GM12878 (cell line): ENCODE data around the gene OR5AC2. TPM values are rescaled to one million over a fixed set of nuclear protein-coding genes. Genes with fewer than 3 reads are reported as not detected.

Experiments used
- polyA plus RNA-seq, 11 experiments: library from polyadenylated mRNA; depleted of rRNA in 4 of 11; unstranded in 6 of 11; stranded (reverse) in 5 of 11; fragments of >200 nt; fragmentation: Nextera tagmentation in 4 of 11; fragmentation: Illumina TruSeq in 1 of 11; extraction: Ambion mirVana in 4 of 11; extraction: Trizol in 1 of 11; gene quantifications; 1 replicate in 1 of 11; 2 replicates in 10 of 11; pipeline versions ENCODE4 v1.2.1 to v1.2.3, GENCODE V29; 2011 to 2016; ENCODE audit warnings: inconsistent platforms in 2 of 11, missing spikeins in 2 of 11, low read depth in 1 of 11
- total RNA-seq, 4 experiments: library from RNA; depleted of rRNA in 3 of 4; stranded (reverse); fragments of >200 nt in 3 of 4; fragmentation: Illumina TruSeq in 1 of 4; extraction: Trizol in 1 of 4; gene quantifications; 2 replicates each; pipeline versions ENCODE4 v1.2.1 to v1.2.3, GENCODE V29; 2013 to 2021

The OR5AC2 gene
- total and polyA plus RNA-seq, 10 of the 15 experiments (the other 5 are each of a cell fraction or from before 2014, with no cell fraction given), result not detected

Other genes with a start within 250 kb of the OR5AC2 start
- gene RIOX2, start 114.7 kb upstream of the OR5AC2 start, total RNA-seq (2014; rRNA removed), result 42.1 and 43.9 TPM in 2 replicates
- gene RIOX2, start 114.7 kb upstream of the OR5AC2 start, total RNA-seq (2014; rRNA removed; fragmentation: Illumina TruSeq; extraction: Trizol), result 45.7 and 48.9 TPM in 2 replicates
- gene RIOX2, start 114.7 kb upstream of the OR5AC2 start, total RNA-seq (2021), result 32.8 and 35.0 TPM in 2 replicates
- 24.1 and 30.9 TPM in 2 replicates for gene RIOX2, start 114.7 kb upstream of the OR5AC2 start, polyA plus RNA-seq (2011; rRNA removed)
- 42.3 and 48.4 TPM in 2 replicates for gene RIOX2, start 114.7 kb upstream of the OR5AC2 start, polyA plus RNA-seq (2014; fragmentation: Illumina TruSeq; extraction: Trizol)
- gene RIOX2, start 114.7 kb upstream of the OR5AC2 start, polyA plus RNA-seq (2014; fragmentation: Nextera tagmentation; extraction: Ambion mirVana), result 10 to 100 TPM; 51.8 to 52.6 TPM
- 31.6 and 36.1 TPM in 2 replicates for gene RIOX2, start 114.7 kb upstream of the OR5AC2 start, polyA plus RNA-seq (2014; rRNA removed)
- gene RIOX2, start 114.7 kb upstream of the OR5AC2 start, polyA plus RNA-seq (2016; fragmentation: Nextera tagmentation; extraction: Ambion mirVana), result 10 to 100 TPM; 45.6 to 46.6 TPM
- gene GABRR3, start 51.9 kb upstream of the OR5AC2 start, total RNA-seq (2014; rRNA removed), result not detected in 2 replicates
- not detected in 2 replicates for gene GABRR3, start 51.9 kb upstream of the OR5AC2 start, total RNA-seq (2014; rRNA removed; fragmentation: Illumina TruSeq; extraction: Trizol)
- not detected in 2 replicates for gene GABRR3, start 51.9 kb upstream of the OR5AC2 start, total RNA-seq (2021)
- not detected in 2 replicates for gene GABRR3, start 51.9 kb upstream of the OR5AC2 start, polyA plus RNA-seq (2011; rRNA removed)
- gene GABRR3, start 51.9 kb upstream of the OR5AC2 start, polyA plus RNA-seq (2014; fragmentation: Illumina TruSeq; extraction: Trizol), result not detected in 2 replicates
- not detected for gene GABRR3, start 51.9 kb upstream of the OR5AC2 start, polyA plus RNA-seq (2014; fragmentation: Nextera tagmentation; extraction: Ambion mirVana)
- gene GABRR3, start 51.9 kb upstream of the OR5AC2 start, polyA plus RNA-seq (2014; rRNA removed), result not detected in 2 replicates
- not detected for gene GABRR3, start 51.9 kb upstream of the OR5AC2 start, polyA plus RNA-seq (2016; fragmentation: Nextera tagmentation; extraction: Ambion mirVana)
- not detected in 2 replicates for gene OR5H1, start 43.5 kb downstream of the OR5AC2 start, total RNA-seq (2014; rRNA removed)
- not detected in 2 replicates for gene OR5H1, start 43.5 kb downstream of the OR5AC2 start, total RNA-seq (2014; rRNA removed; fragmentation: Illumina TruSeq; extraction: Trizol)
- gene OR5H1, start 43.5 kb downstream of the OR5AC2 start, total RNA-seq (2021), result not detected in 2 replicates
- gene OR5H1, start 43.5 kb downstream of the OR5AC2 start, polyA plus RNA-seq (2011; rRNA removed), result not detected in 2 replicates
- not detected in 2 replicates for gene OR5H1, start 43.5 kb downstream of the OR5AC2 start, polyA plus RNA-seq (2014; fragmentation: Illumina TruSeq; extraction: Trizol)
- gene OR5H1, start 43.5 kb downstream of the OR5AC2 start, polyA plus RNA-seq (2014; fragmentation: Nextera tagmentation; extraction: Ambion mirVana), result not detected
- gene OR5H1, start 43.5 kb downstream of the OR5AC2 start, polyA plus RNA-seq (2014; rRNA removed), result not detected in 2 replicates
- gene OR5H1, start 43.5 kb downstream of the OR5AC2 start, polyA plus RNA-seq (2016; fragmentation: Nextera tagmentation; extraction: Ambion mirVana), result not detected
- gene OR5H14, start 60.3 kb downstream of the OR5AC2 start, total RNA-seq (2014; rRNA removed), result not detected in 2 replicates
- gene OR5H14, start 60.3 kb downstream of the OR5AC2 start, total RNA-seq (2014; rRNA removed; fragmentation: Illumina TruSeq; extraction: Trizol), result not detected in 2 replicates
- gene OR5H14, start 60.3 kb downstream of the OR5AC2 start, total RNA-seq (2021), result not detected in 2 replicates
- not detected in 2 replicates for gene OR5H14, start 60.3 kb downstream of the OR5AC2 start, polyA plus RNA-seq (2011; rRNA removed)
- gene OR5H14, start 60.3 kb downstream of the OR5AC2 start, polyA plus RNA-seq (2014; fragmentation: Illumina TruSeq; extraction: Trizol), result not detected in 2 replicates
- not detected for gene OR5H14, start 60.3 kb downstream of the OR5AC2 start, polyA plus RNA-seq (2014; fragmentation: Nextera tagmentation; extraction: Ambion mirVana)
- gene OR5H14, start 60.3 kb downstream of the OR5AC2 start, polyA plus RNA-seq (2014; rRNA removed), result not detected in 2 replicates
- not detected for gene OR5H14, start 60.3 kb downstream of the OR5AC2 start, polyA plus RNA-seq (2016; fragmentation: Nextera tagmentation; extraction: Ambion mirVana)
- not detected in 2 replicates for gene OR5H15, start 79.5 kb downstream of the OR5AC2 start, total RNA-seq (2014; rRNA removed)
- not detected in 2 replicates for gene OR5H15, start 79.5 kb downstream of the OR5AC2 start, total RNA-seq (2014; rRNA removed; fragmentation: Illumina TruSeq; extraction: Trizol)
- not detected in 2 replicates for gene OR5H15, start 79.5 kb downstream of the OR5AC2 start, total RNA-seq (2021)
- not detected in 2 replicates for gene OR5H15, start 79.5 kb downstream of the OR5AC2 start, polyA plus RNA-seq (2011; rRNA removed)
- not detected in 2 replicates for gene OR5H15, start 79.5 kb downstream of the OR5AC2 start, polyA plus RNA-seq (2014; fragmentation: Illumina TruSeq; extraction: Trizol)
- gene OR5H15, start 79.5 kb downstream of the OR5AC2 start, polyA plus RNA-seq (2014; fragmentation: Nextera tagmentation; extraction: Ambion mirVana), result not detected
- gene OR5H15, start 79.5 kb downstream of the OR5AC2 start, polyA plus RNA-seq (2014; rRNA removed), result not detected in 2 replicates
- gene OR5H15, start 79.5 kb downstream of the OR5AC2 start, polyA plus RNA-seq (2016; fragmentation: Nextera tagmentation; extraction: Ambion mirVana), result not detected
- not detected in 2 replicates for gene OR5H6, start 177.1 kb downstream of the OR5AC2 start, total RNA-seq (2014; rRNA removed)
- not detected in 2 replicates for gene OR5H6, start 177.1 kb downstream of the OR5AC2 start, total RNA-seq (2014; rRNA removed; fragmentation: Illumina TruSeq; extraction: Trizol)
- gene OR5H6, start 177.1 kb downstream of the OR5AC2 start, total RNA-seq (2021), result not detected in 2 replicates
- 1.2 and 1.8 TPM in 2 replicates for gene OR5H6, start 177.1 kb downstream of the OR5AC2 start, polyA plus RNA-seq (2011; rRNA removed)
- not detected in 2 replicates for gene OR5H6, start 177.1 kb downstream of the OR5AC2 start, polyA plus RNA-seq (2014; fragmentation: Illumina TruSeq; extraction: Trizol)
- not detected for gene OR5H6, start 177.1 kb downstream of the OR5AC2 start, polyA plus RNA-seq (2014; fragmentation: Nextera tagmentation; extraction: Ambion mirVana)
- gene OR5H6, start 177.1 kb downstream of the OR5AC2 start, polyA plus RNA-seq (2014; rRNA removed), result not detected in 2 replicates
- not detected for gene OR5H6, start 177.1 kb downstream of the OR5AC2 start, polyA plus RNA-seq (2016; fragmentation: Nextera tagmentation; extraction: Ambion mirVana)
- gene OR5H2, start 195.3 kb downstream of the OR5AC2 start, total RNA-seq (2014; rRNA removed), result not detected in 2 replicates
- gene OR5H2, start 195.3 kb downstream of the OR5AC2 start, total RNA-seq (2014; rRNA removed; fragmentation: Illumina TruSeq; extraction: Trizol), result not detected in 2 replicates
- gene OR5H2, start 195.3 kb downstream of the OR5AC2 start, total RNA-seq (2021), result not detected in 2 replicates
- 1.7 and 3.7 TPM in 2 replicates for gene OR5H2, start 195.3 kb downstream of the OR5AC2 start, polyA plus RNA-seq (2011; rRNA removed)
- gene OR5H2, start 195.3 kb downstream of the OR5AC2 start, polyA plus RNA-seq (2014; fragmentation: Illumina TruSeq; extraction: Trizol), result not detected in 2 replicates
- gene OR5H2, start 195.3 kb downstream of the OR5AC2 start, polyA plus RNA-seq (2014; fragmentation: Nextera tagmentation; extraction: Ambion mirVana), result not detected
- gene OR5H2, start 195.3 kb downstream of the OR5AC2 start, polyA plus RNA-seq (2014; rRNA removed), result not detected in 2 replicates
- gene OR5H2, start 195.3 kb downstream of the OR5AC2 start, polyA plus RNA-seq (2016; fragmentation: Nextera tagmentation; extraction: Ambion mirVana), result not detected